Effector CD4-positive, alpha-beta T cell (primary cell): ENCODE measurements around the gene MLKL.

Experiments used
- DNase-seq: peaks from one replicate; pipeline ENCODE4 v3.0.0-alpha.2; 2020

Gene MLKL

DNA sequence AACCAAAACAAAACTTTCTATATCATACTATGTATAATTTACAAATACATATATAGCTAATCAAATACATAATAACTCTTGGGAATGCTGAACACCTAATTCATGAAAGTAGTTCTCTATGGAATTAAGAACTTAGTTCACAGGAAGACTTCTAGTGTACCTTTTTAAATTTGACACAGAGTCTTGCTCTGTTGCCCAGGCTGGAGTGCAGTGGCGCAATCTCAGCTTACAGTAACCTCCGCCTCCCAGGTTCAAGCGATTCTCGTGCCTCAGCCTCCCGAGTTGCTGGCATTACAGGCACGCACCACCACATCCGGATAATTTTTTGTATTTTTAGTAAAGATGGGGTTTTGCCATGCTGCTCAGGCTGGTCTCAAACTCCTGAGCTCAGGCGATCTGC, 58.7 kb downstream of the MLKL start:
- no peak for DNase-seq

DNA sequence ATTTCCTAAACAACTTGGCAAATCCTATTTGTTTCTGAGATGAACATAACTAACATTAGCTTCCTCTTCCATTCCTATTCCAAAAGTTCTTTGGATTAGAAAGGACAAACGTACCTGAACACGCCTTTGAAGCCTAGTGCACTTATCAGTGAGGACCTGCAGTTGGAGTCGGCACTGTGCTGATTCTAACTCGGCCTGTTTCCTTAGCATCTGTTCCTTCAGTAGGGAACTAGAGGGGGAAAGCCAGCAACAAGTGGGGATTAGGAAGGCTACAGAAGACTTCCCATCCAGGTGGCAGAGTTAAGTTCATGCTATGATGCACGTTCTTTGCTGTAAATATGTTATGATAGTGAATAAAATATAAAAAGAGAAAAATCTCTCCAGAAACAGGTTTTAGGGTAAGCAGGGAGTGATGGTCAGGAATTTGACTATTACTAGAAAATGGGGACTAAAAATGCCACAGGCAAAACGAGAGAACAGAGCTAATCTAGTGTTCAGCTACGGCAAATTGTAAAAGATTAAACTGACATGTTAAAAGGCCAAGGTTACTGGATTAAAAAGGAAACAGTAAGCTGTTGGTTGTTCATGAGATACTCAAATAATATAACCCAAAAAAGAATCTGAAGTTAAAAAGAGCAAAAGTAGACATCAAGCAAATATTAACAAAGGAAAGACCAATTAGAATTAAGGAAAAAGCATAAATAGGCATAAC, 62.8 kb downstream of the MLKL start:
- DNase-seq = no peak

DNA sequence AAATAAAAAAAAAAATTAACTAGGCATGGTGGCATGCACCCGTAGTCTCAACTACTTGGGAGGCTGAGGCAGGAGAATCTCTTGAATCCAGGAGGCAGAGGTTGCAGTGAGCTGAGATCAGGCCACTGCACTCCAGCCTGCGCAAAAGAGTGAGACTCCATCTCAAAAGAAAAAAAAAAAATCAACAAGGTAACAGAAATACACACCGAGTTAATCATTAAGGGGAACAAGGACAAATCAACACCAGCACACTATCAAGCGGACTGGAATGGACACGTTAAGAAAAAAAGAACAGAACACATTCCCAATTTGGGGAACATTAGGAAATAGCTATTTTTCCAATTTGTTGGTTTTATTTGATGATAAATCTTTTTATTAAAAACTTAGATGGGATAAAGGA, 65.4 kb downstream of the MLKL start:
- no peak for DNase-seq

DNA sequence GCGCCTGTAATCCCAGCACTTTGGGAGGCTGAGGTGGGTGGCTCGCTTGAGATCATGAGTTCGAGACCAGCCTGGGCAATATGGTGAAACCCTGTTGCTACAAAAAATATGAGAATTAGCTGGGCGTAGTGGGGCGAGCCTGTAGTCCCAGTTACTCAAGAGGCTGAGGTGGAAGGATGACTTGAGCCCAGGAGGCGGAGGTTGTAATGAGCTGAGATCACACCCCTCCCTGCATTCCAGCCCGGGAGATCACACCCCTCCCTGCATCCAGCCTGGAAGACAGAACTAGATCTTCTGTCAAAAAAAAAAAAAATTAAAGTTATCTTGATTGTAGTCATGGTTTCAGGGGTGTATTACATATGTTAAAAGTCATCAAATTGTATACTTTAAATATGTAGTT, 67.0 kb downstream of the MLKL start:
- no peak for DNase-seq

DNA sequence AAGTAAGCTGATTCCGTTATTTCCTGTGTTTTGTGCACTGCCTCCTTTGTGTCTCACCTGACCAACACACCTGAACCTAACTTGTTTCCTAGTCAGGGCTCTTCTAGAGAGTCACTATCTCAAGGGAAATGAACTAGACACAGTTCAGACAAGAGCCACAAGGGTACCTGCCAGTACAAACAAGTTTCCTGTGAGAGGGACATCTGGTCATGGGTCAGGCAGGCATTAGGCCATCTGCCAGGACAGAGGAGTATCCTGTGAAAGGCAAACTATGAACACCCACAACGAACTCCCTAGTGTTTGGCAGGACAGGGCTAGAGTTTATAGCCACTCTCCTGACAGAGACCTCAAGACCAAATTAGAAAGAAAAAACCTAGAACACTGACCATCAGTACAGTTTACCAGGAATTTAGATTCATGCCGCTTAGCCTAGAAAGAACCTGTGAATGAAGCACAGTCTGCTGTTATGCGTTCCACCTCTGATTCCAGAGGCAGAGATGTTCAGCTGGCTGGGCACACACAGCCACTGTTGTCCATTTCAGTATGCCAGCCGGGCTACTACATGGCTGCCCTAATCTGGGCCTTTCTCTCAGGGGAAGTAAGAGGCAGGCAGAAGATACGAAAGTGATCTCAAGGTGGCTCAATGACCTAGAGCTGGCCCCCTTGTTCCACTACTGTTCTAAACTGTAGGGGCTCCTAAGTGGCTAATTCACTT, 73.0 kb downstream of the MLKL start:
- no peak for DNase-seq

DNA sequence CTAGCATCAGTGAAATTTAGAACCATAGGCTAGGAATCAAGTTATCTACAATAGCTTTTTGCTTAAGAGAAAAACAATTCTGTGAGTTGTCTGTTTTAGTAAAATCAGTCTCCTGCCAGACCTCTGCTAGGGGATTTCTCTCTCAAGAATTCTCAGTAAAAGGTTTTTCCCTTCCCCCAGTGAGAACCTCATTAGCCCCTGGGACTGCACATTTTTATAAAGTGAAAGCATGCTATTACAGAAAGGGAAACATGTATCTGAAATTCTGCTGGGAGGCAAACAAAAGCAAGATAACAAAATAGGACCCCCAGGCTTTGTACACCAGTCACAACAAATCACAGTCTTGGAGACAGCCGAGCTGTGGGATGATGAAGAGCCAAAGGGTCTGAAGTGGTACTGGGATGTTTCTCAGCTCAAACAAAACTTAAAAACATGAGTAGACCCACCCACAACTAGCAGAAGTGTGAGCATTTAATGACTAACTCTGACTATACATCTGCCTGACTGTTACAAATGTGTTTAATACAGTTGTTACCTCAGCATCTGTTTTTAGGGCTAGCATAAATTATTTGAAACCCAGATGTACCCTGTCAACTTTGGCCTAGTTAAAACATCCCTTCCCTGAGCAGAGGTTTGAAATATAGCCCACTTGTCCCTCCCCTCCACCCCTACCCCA, 73.8 kb downstream of the MLKL start:
- no peak for DNase-seq

DNA sequence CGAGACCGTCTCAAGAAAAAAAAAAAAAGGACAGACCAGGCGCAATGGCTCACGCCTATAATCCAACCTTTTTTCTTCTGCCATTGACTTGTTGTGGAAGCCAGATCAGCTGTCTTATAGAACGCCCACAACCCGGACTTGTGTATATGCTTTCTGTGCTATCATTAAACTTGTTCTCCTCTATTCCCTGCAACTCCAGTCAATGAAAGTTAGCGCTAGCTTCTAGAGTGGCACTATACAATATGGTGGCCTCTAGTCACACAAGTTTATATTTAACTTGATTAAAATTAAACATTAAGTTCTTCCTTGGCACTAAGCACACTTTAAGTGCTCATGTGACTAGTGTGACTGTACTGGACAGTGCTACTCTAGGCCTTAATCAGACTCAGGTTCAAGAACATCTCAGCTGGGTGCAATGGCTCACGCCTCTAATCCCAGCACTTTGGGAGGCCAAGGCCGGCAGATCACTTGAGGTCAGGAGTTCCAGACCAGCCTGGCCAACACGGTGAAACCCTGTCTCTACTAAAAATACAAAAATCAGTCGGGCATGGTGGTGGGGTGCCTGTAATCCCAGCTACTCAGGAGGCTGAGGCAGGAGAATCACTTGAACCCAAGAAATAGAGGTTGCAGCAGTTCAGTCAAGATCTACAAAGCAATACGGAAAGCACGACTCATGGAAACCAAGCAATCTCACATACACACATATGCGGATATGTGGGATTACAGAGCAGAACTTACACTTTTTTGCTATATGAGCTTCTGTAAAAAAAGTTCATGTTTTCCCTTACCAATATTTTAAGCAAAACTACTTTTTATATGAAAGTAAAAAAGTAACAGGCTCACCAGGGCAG, 74.9 kb downstream of the MLKL start:
- no peak for DNase-seq

DNA sequence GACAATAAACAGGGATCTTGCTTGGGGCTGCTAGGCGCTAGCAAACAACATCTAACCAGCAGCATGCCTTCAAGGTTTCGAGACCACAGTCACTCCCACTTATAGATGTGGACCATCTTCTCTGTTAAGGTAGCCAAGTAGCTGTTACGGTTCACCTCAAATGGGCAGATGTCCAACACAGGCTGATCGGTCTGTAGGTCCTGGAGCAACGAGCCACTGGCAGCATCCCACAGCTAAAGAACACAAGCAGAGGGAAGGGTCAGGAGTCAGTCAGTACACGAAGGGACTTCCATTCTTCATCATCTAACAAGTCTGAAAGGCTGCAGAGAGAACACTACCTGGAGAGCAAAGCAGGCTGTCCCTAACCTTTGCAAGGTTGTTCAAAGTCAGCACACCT, 76.8 kb downstream of the MLKL start:
- no peak for DNase-seq

DNA sequence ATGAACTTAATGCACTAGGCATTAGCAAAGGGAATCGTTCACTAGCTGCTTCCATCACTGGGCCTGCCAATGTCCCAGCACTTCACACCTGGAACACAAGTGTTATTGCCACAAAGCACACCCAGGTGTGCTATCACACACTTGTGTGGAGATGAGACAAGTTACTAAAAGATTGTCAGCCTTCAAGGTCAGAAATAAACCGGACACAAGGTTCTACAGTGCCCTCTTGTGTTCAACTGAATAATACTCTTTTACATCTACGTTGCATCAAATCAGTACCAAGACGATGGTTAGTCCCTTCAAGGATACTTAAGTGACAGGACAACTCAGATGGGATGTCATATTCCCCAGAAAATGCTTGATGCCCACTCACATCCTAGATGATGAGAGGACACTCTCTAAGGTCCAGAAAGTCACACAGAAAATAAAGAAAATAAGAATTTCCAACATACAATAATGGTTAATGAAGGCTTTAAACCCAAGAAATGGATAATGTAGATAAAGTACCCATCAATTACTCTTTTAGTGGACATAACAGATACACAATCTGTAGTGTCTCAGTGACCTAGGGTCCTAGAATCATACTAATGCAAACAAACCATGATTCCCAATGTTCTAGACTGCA, 77.3 kb downstream of the MLKL start:
- no peak for DNase-seq

DNA sequence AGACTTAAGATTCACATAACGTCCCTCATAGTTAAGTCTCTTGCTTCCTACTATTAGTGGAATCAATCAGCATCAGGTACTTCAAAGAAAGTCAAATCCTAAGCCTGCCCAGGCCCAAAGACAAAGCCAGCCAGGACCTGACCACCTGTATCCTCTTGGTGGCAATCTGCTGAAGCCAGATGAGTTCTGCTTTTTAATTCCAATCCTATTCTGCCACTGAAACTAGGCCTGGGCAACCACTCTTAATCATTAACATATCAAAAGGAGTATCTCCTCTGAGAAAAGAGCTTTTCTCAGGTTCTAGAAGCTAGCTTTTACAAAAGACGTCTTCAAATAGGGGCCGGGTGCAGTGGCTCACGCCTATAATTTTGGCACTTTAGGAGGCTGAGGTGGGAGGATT, 78.7 kb downstream of the MLKL start:
- DNase-seq = no peak
